HG02678 (cell line): Measurements from ENCODE around the gene SHLD3.
A peak's percentile ranks its signal among the peaks of the same experiment; 100 is the strongest.
"Not testable (repeated sequence)": the region's sequence is repeated elsewhere in the genome, so short reads cannot be mapped to it uniquely, and the experiment has no call there.

ENCODE experiments used
- ATAC-seq: cut with Tn5 transposase; IDR thresholded peaks from one replicate; pipeline ENCODE4 v1.9.1; 2021; ENCODE audit warnings: mild to moderate bottlenecking, moderate library complexity; ENCODE audit not compliant: unreplicated experiment

The SHLD3 gene

GRCh38 chr5:65624571-65625555 lies at the start of gene SHLD3, which contains the start of gene TRAPPC13:
Gene SHLD3 (plus strand): TSS chr5:65625027. CDS start chr5:65629588, 4,561 bp downstream.
Gene TRAPPC13 (plus strand): TSS chr5:65625027. CDS start chr5:65625061, 34 bp downstream.
- peak; percentile 72 for ATAC-seq

GRCh38 chr5:65577141-65577540 lies 47.7 kb upstream of the SHLD3 start:
- ATAC-seq = no peak

DNA sequence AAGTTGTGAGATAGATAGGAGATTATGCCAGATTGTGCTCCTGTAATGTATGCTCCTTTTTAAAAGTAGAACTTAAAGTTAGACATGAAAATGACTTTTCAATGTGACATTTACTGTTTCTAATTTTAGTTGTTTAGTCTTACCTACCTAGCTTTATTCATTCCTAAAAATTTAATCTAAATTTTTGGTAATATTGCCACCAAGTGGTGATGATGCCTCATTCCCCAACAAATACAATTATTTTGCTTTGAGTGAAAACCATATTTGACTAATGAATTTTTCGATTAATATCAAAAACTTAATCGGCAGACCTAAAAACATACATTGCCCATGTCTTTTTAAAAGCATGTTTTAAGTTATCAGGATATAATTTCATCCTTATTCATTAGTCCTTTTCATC lies 36.1 kb upstream of the SHLD3 start:
- ATAC-seq = no peak

DNA sequence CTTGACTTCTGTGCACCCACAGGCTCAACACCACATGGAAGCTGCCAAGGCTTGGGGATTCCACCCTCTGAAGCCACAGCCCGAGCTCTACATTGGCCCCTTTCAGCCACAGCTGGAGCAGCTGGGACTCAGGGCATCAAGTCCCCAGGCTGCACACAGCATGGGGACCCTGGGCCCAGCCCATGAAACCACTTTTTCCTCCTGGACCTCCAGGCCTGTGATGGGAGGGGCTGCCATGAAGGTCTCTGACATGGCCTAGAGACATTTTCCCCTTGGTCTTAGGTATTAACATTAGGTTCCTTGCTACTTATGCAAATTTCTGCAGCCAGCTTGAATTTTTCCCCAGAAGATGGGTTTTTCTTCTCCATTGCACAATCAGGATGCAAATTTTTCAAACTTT lies 23.1 kb upstream of the SHLD3 start:
- ATAC-seq = not testable (repeated sequence)

DNA sequence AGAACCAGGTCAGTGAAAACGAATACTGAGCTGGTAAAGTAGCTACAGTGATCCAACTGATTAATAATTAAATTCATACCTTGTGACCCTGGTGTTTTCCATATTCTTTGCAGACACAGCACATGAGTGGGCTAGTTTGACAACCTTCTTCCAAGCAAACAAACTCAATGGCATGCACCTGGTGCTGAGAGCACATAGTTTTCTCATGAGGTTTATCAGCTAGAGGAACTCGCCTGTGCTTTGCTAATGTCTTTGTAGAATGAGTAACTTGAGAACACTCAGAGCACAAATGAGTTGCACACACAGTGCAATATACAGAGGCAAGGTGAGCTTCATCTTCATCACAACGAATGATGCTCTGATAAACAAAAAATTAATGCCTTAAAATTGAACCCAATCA lies 13.3 kb upstream of the SHLD3 start:
- ATAC-seq = no peak

DNA sequence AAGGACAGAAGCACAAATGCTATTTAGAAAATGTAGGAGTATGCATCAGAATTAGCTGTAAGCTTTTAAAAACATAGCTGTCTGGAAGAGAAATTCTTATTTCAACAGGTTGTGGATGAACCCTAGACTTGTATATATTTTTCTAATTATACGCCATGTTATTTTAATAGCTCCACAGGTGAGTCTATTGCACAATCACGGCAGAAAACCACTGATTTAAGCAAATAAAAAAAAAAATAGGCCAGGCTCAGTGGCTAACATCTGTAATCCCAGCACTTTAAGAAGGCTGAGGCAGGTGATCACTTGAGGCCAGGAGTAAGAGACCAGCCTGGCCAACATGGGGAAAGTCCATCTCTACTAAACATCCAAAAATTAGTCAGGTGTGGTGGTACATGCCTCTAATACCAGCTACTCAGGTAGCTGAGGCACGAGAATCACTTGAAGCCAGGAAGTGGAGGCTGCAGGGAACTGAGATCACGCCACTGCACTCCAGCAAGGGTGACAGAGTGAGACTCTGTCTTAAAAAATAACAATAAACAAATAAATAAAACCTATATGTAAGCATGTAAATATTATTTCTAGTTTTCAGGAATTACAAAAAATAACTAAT lies 12.4 kb upstream of the SHLD3 start:
- no peak for ATAC-seq

- no peak for ATAC-seq
Measured at GRCh38 chr5:65620021-65620420, 4.8 kb upstream of the SHLD3 start.

GRCh38 chr5:65621961-65622360 lies 2.9 kb upstream of the SHLD3 start:
- not testable (repeated sequence) for ATAC-seq

- ATAC-seq = no peak
Measured at GRCh38 chr5:65623482-65623881, 1.3 kb upstream of the SHLD3 start.

GRCh38 chr5:65624025-65624570 lies 729 bp upstream of the SHLD3 start, which contains the start of gene TRIM23:
Gene TRIM23 (minus strand): TSS chr5:65624333. CDS start chr5:65624274, 59 bp downstream.
- ATAC-seq = peak; percentile 93

- no peak for ATAC-seq
Measured at GRCh38 chr5:65625743-65626142, 916 bp downstream of the SHLD3 start.

DNA sequence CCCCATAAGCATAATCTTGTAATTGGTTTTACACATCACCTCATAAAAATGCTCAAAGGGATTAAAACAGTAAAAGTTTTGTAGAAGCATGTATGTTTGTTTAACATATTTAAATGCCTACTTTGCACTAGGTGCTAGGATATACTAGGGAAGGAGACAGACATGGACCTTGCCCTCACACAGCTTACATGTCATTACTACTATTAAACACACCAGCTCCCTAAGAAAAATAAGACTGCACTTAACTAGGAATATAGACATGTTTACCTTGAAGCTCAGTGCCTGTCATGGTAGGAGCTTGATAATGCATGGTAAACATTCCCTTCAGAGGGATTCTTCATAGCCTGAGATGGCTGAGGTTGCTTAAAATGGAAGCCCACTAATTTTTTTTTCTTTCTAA lies 6.2 kb downstream of the SHLD3 start:
- no peak for ATAC-seq

GRCh38 chr5:65640240-65640639 lies 15.4 kb downstream of the SHLD3 start:
- ATAC-seq = no peak

GRCh38 chr5:65646938-65647337 lies 22.1 kb downstream of the SHLD3 start:
- no peak for ATAC-seq

GRCh38 chr5:65647941-65648340 lies 23.1 kb downstream of the SHLD3 start:
- ATAC-seq = no peak

GRCh38 chr5:65651144-65651543 lies 26.3 kb downstream of the SHLD3 start:
- no peak for ATAC-seq

- no peak for ATAC-seq
Measured at GRCh38 chr5:65654713-65655112, 29.9 kb downstream of the SHLD3 start.

GRCh38 chr5:65663804-65664521 lies 39.1 kb downstream of the SHLD3 start:
- ATAC-seq = no peak

- ATAC-seq = no peak
Measured at GRCh38 chr5:65668696-65669095, 43.9 kb downstream of the SHLD3 start.

DNA sequence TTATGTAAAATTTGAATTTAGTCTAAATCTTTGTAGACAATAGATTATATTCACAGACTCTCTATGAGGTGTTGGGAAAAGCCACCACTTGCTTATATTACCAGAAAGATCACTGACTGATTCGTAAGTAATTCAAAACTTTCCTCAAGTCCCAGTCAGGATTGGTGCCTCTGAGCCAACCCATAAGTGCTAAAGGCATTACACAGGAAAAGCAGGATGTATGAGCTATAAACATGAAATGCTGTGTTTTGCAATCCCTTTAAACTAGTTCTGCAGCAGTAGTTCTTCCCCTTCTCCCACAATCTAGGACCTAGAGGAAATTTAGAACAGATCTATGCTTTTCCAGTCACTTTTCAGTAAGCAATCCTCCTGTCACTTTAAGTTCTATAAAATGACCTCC lies 48.0 kb downstream of the SHLD3 start:
- no peak for ATAC-seq

DNA sequence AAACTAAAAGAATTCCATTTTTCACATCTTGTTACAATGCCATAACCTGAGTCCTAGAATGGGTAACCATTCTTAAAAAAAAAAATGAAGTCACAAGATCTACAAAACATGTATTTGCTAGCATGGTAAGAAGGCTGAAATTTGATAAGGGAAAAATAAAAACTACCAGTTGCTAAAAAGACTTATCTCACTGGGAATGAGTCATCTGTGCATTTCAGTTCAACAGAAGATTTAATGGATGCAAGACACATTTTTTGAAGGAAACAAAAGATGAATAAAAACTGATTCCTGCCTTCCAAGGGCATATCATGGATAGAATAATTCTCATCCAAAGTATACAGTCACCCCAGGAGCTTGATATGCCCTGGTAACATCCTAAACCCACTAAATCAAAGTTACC lies 49.9 kb downstream of the SHLD3 start:
- ATAC-seq = no peak
